IMR-90 (cell line): ENCODE data around the gene GTF3C4. TPM values are rescaled to one million over a fixed set of nuclear protein-coding genes. Genes with fewer than 3 reads are reported as not detected.

Experiments
- ATAC-seq: fragments of 200-7000 bp; cut with Tn5 transposase; 2 replicates; pipeline ENCODE4 v1.9.1; 2020; ENCODE audit warnings: low read depth, mild to moderate bottlenecking, moderate library complexity
- BruUV-seq: library from RNA; stranded (reverse); fragments of 400-500 nt; replicated peaks from 2 replicates; lab custom pipeline; 2021; lab: Mats Ljungman, UMichigan
- CTCF ChIA-PET: fragments of 300-600 bp; formaldehyde crosslinking; extraction: SDS; loops from one replicate; lab custom pipeline; 2021; ENCODE audit warnings: antibody characterized with exemption; lab: Yijun Ruan, JAX
- POLR2A ChIA-PET: fragments of 300-600 bp; sonication (Branson Sonifier 250); formaldehyde crosslinking; loops from one replicate; lab custom pipeline; 2022; ENCODE audit warnings: antibody characterized with exemption; ENCODE audit not compliant: unreplicated experiment; lab: Charles Lee
- DNase-seq: peaks from one replicate; pipeline ENCODE4 v3.0.0; 2013
- H2AFZ ChIP-seq: replicated peaks from 2 replicates; pipeline ENCODE3; 2013; ENCODE audit warnings: low read length, mild to moderate bottlenecking; ENCODE audit not compliant: poor library complexity
- H2AK5ac ChIP-seq: 2 replicates; pipeline ENCODE4 v1.6.1; 2013; ENCODE audit warnings: low read depth, low read length, inconsistent platforms
- H2AK9ac ChIP-seq: replicated peaks from 2 replicates; pipeline ENCODE3; 2013; ENCODE audit warnings: mild to moderate bottlenecking, low read depth, low read length, moderate library complexity; ENCODE audit not compliant: poor library complexity
- H2BK120ac ChIP-seq: 2 replicates; pipeline ENCODE4 v1.6.1; 2013; ENCODE audit warnings: low read depth, low read length, inconsistent platforms
- H2BK15ac ChIP-seq: 3 replicates; pipeline ENCODE4 v1.6.1; 2013; ENCODE audit warnings: low read depth, low read length, inconsistent platforms
- H2BK20ac ChIP-seq: 2 replicates; pipeline ENCODE4 v1.6.1; 2013; ENCODE audit warnings: low read depth, mild to moderate bottlenecking, inconsistent platforms, low read length, moderate library complexity
- H2BK5ac ChIP-seq: 2 replicates; pipeline ENCODE4 v1.6.1; 2013; ENCODE audit warnings: mild to moderate bottlenecking, low read depth, low read length, inconsistent platforms; ENCODE audit not compliant: poor library complexity, severe bottlenecking
- H3K14ac ChIP-seq: replicated peaks from 2 replicates; pipeline ENCODE4 v1.6.1; 2013; ENCODE audit warnings: low read depth, low read length, inconsistent platforms
- H3K18ac ChIP-seq: 2 replicates; pipeline ENCODE4 v1.6.1; 2013; ENCODE audit warnings: low read depth, low read length, control low read depth
- H3K23ac ChIP-seq: 2 replicates; pipeline ENCODE4 v1.6.1; 2013; ENCODE audit warnings: low read depth, low read length, inconsistent platforms
- H3K27ac ChIP-seq: 2 replicates; pipeline ENCODE4 v1.5.1; 2013; ENCODE audit warnings: mild to moderate bottlenecking, control low read depth, low read length; ENCODE audit not compliant: insufficient read depth
- H3K27me3 ChIP-seq: 2 replicates; pipeline ENCODE4 v1.6.1; 2013; ENCODE audit warnings: low read length; ENCODE audit not compliant: control insufficient read depth, insufficient read depth
- H3K36me3 ChIP-seq: 2 replicates; pipeline ENCODE4 v1.6.1; 2013; ENCODE audit warnings: low read length, mixed read lengths; ENCODE audit not compliant: control insufficient read depth, insufficient read depth
- H3K4ac ChIP-seq: 2 replicates; pipeline ENCODE4 v1.6.1; 2013; ENCODE audit warnings: low read depth, low read length, inconsistent platforms
- H3K4me1 ChIP-seq: 2 replicates; pipeline ENCODE4 v1.6.1; 2013; ENCODE audit warnings: low read length, mixed read lengths; ENCODE audit not compliant: control insufficient read depth, insufficient read depth
- H3K4me2 ChIP-seq: 2 replicates; pipeline ENCODE4 v1.6.1; 2013; ENCODE audit warnings: low read depth, mild to moderate bottlenecking, control low read depth, low read length, moderate library complexity
- H3K4me3 ChIP-seq: 2 replicates; pipeline ENCODE4 v1.5.1; 2013; ENCODE audit warnings: low read depth, mild to moderate bottlenecking, control low read depth, low read length, moderate library complexity; ENCODE audit not compliant: insufficient read depth
- H3K56ac ChIP-seq: 2 replicates; pipeline ENCODE4 v1.6.1; 2013; ENCODE audit warnings: low read length, inconsistent platforms; ENCODE audit not compliant: insufficient read depth; ENCODE audit errors: extremely low read depth
- H3K79me1 ChIP-seq, 2 experiments: 2 replicates each; pipeline ENCODE4 v1.6.1; 2013; ENCODE audit warnings: low read length in 2 of 2, inconsistent platforms in 1 of 2, low read depth in 1 of 2
- H3K9ac ChIP-seq: 2 replicates; pipeline ENCODE4 v1.6.1; 2013; ENCODE audit warnings: low read depth, low read length, control low read depth
- H3K9me1 ChIP-seq: 2 replicates; pipeline ENCODE4 v1.6.1; 2013; ENCODE audit warnings: low read length, inconsistent platforms; ENCODE audit not compliant: insufficient read depth
- H3K9me3 ChIP-seq: 2 replicates; pipeline ENCODE4 v1.6.1; 2013; ENCODE audit warnings: low read length; ENCODE audit not compliant: control insufficient read depth, insufficient read depth
- H4K20me1 ChIP-seq: 2 replicates; pipeline ENCODE4 v1.6.1; 2013; ENCODE audit warnings: low read length, inconsistent platforms; ENCODE audit not compliant: insufficient read depth
- H4K5ac ChIP-seq: 2 replicates; pipeline ENCODE4 v1.6.1; 2013; ENCODE audit warnings: mild to moderate bottlenecking, low read depth, low read length, control low read depth
- H4K8ac ChIP-seq, 2 experiments: 2 replicates each; pipeline ENCODE4 v1.6.1; 2013; ENCODE audit warnings: low read depth in 2 of 2, low read length in 2 of 2, control low read depth in 1 of 2, inconsistent platforms in 1 of 2
- H4K91ac ChIP-seq: 2 replicates; pipeline ENCODE4 v1.6.1; 2013; ENCODE audit warnings: low read depth, low read length, inconsistent platforms; ENCODE audit not compliant: insufficient read depth
- CEBPB ChIP-seq: IDR thresholded peaks from 2 replicates; pipeline ENCODE4 v1.6.1; 2012; ENCODE audit warnings: low read depth, low read length, improper control_type of control experiment
- CHD1 ChIP-seq: IDR thresholded peaks from 2 replicates; pipeline ENCODE4 v1.6.1; 2012; ENCODE audit warnings: low read depth, low read length, improper control_type of control experiment
- MAZ ChIP-seq: IDR thresholded peaks from 2 replicates; pipeline ENCODE4 v1.6.1; 2012; ENCODE audit warnings: low read depth, mild to moderate bottlenecking, low read length, improper control_type of control experiment, moderate library complexity, borderline replicate concordance
- NFE2L2 ChIP-seq: fragments of 150-350 bp; IDR thresholded peaks from 2 replicates; pipeline ENCODE4 v1.6.1; 2016; ENCODE audit warnings: low read depth, mild to moderate bottlenecking, low read length
- POLR2A ChIP-seq: IDR thresholded peaks from 2 replicates; pipeline ENCODE4 v1.6.1; 2012; ENCODE audit warnings: mild to moderate bottlenecking, low read depth, low read length
- RAD21 ChIP-seq: IDR thresholded peaks from 2 replicates; pipeline ENCODE4 v1.6.1; 2012; ENCODE audit warnings: low read length, improper control_type of control experiment
- RCOR1 ChIP-seq: IDR thresholded peaks from 2 replicates; pipeline ENCODE4 v1.6.1; 2012; ENCODE audit warnings: mild to moderate bottlenecking, low read length, improper control_type of control experiment; ENCODE audit not compliant: insufficient replicate concordance
- RFX5 ChIP-seq: IDR thresholded peaks from 2 replicates; pipeline ENCODE4 v1.8.0; 2012; ENCODE audit warnings: low read depth, mild to moderate bottlenecking, low read length, moderate library complexity
- WGBS, 2 experiments: methylation state at CpG; one replicate each; pipeline versions ENCODE4 v1.1.5 to v1.1.7; 2013; ENCODE audit warnings: missing lambda C conversion rate in 2 of 2; ENCODE audit not compliant: insufficient read length in 1 of 2; ENCODE audit errors: extremely low coverage in 2 of 2; 5-methylcytosine and 5-hydroxymethylcytosine counted together
- dilution Hi-C: fragments of 300-500 bp; cut with HindIII; formaldehyde crosslinking; loops from one replicate; pipeline ENCODE4 v1.14.3; 2018; ENCODE audit warnings: low sequenced_read_pairs; ENCODE audit not compliant: unreplicated experiment
- in situ Hi-C: fragments of 300-500 bp; cut with MboI; formaldehyde crosslinking; loops from 3 replicates; pipeline ENCODE4 v1.14.3; 2019; ENCODE audit warnings: low sequenced_read_pairs, inconsistent platforms, mixed read lengths
- intact Hi-C: fragments of 100-400 bp; cut with micrococcal nuclease; formaldehyde crosslinking; loops from 2 replicates; pipeline ENCODE4 v1.10.0; 2022
- polyA plus RNA-seq, 3 experiments: library from polyadenylated mRNA; depleted of rRNA; stranded (reverse); fragments of >200 nt; gene quantifications; 2 replicates each; pipeline ENCODE4 v1.2.3, GENCODE V29; 2012; ENCODE audit warnings: low replicate concordance in 1 of 3
- total RNA-seq: library from RNA; depleted of rRNA; stranded (reverse); fragments of >200 nt; gene quantifications from 2 replicates; pipeline ENCODE4 v1.2.3, GENCODE V29; 2012
- TF ChIP-seq, protein P1 (sequence below): fragments of 150-350 bp; IDR thresholded peaks from 2 replicates; pipeline ENCODE4 v1.6.1; 2016; ENCODE audit warnings: low read depth, mild to moderate bottlenecking, low read length, moderate library complexity, borderline replicate concordance

Gene GTF3C4
- total and polyA plus RNA-seq, 2 of the 4 experiments (the other 2 are of a cell fraction): 4.7 to 16.5 TPM

DNA sequence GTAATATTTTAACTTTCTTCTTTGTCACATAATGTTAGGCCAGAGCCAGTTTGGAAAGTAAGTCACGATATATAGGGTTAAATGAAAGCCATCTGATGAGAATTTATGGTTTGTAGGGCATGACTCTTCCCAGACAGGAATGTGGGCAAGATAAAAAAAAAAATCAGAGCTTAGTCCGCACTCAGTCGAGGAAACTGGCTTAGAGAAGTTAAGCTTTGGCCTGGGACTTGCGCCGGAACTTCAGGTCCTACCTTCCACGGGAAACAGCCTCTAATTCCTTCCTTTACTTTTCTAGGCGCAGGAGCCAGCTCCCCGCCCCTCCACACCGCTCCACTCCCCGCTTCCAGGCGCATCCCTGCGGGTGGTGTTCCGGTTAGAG lies 956 bp upstream of the GTF3C4 start:
- Histone ChIP-seq H3K4me2 (peak overlapping the region; percentile 68), H3K27me3 (no peaks in the 10 kb centered on the region), H4K5ac (no peak overlapping the region), H3K36me3 (no peaks in the 10 kb centered on the region), H3K23ac (peak overlapping the region; percentile 80), H3K27ac (peak overlapping the region; percentile 95), H4K20me1 (peaks cover 49% of the 10 kb centered on the region), H2AFZ (peak overlapping the region; percentile 100), H3K4ac (peak overlapping the region; percentile 83), H3K18ac (no peak overlapping the region), H2BK15ac (no peak overlapping the region; the same call in 2 of the 3 replicates), H3K14ac (peak overlapping the region; percentile 81), H3K9me3 (no peaks in the 10 kb centered on the region), H4K8ac (peak overlapping the region; percentile 91 to 99; a peak in 3 of 4 replicates), H3K9me1 (peaks cover 10% of the 10 kb centered on the region), H2AK5ac (peak overlapping the region; percentile 68), H3K4me1 (peaks cover 2% of the 10 kb centered on the region; the same call in 1 of the 2 replicates), H2BK120ac (0 out of 2 replicates have a peak overlapping the region, but pooled peaks have one; percentile 74), H4K91ac (peak overlapping the region; percentile 98; the same call in 1 of the 2 replicates), H3K79me1 (peaks cover 19 to 66% of the 10 kb centered on the region in 2 experiments), H2BK5ac (peak overlapping the region; percentile 88), H2AK9ac (peak overlapping the region; percentile 99), H3K9ac (peak overlapping the region; percentile 76), H2BK20ac (no peak overlapping the region), H3K56ac (peak overlapping the region; percentile 57; the same call in 1 of the 2 replicates), H3K4me3 (peak overlapping the region; percentile 72)
- dilution Hi-C loops (no loop called here), in situ Hi-C loops (no loop called here), intact Hi-C loops (loop anchor here (5.0 kb wide), 1 partner anchor 233 kb away; no protein-coding TSS in a partner anchor)
- no peak for DNase-seq
- no peak for TF ChIP-seq RAD21
- TF ChIP-seq, protein P1, sequence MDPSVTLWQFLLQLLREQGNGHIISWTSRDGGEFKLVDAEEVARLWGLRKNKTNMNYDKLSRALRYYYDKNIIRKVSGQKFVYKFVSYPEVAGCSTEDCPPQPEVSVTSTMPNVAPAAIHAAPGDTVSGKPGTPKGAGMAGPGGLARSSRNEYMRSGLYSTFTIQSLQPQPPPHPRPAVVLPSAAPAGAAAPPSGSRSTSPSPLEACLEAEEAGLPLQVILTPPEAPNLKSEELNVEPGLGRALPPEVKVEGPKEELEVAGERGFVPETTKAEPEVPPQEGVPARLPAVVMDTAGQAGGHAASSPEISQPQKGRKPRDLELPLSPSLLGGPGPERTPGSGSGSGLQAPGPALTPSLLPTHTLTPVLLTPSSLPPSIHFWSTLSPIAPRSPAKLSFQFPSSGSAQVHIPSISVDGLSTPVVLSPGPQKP: no peak
- TF ChIP-seq RCOR1: no peak
- TF ChIP-seq POLR2A: no peak
- no peak for TF ChIP-seq CEBPB
- TF ChIP-seq NFE2L2: no peak
- no peak for TF ChIP-seq RFX5
- peak; percentile 78 for TF ChIP-seq MAZ
- no peak for TF ChIP-seq CHD1
- ChIA-PET CTCF (no interaction called here), POLR2A (interaction anchor here (0.6 kb wide), 1 partner anchor 17 kb away, joined by 3 read pairs; no protein-coding TSS in a partner anchor)
- peak; percentile 45 for ATAC-seq
- BruUV-seq: no TSS peak
- WGBS, 2 experiments: 4% methylated on average over 9 of the region's 13 CpGs; no CpG with 5 or more reads in 1 of the 2 experiments
